WI38 (cell line): Measurements from ENCODE around the gene BCL2.

Experiments used
- H3K4me3 ChIP-seq: 2 replicates; pipeline ENCODE4 v1.5.1; 2011; ENCODE audit warnings: low read depth, mild to moderate bottlenecking, control low read depth, low read length
- TF ChIP-seq, protein P1 (sequence below): IDR thresholded peaks from 2 replicates; pipeline ENCODE4 v1.5.1; 2012; ENCODE audit warnings: low read depth, mild to moderate bottlenecking, control low read depth, low read length

The BCL2 gene

GRCh38 chr18:63152096-63152495 is 167.5 kb downstream of the BCL2 start:
- TF ChIP-seq, protein P1, sequence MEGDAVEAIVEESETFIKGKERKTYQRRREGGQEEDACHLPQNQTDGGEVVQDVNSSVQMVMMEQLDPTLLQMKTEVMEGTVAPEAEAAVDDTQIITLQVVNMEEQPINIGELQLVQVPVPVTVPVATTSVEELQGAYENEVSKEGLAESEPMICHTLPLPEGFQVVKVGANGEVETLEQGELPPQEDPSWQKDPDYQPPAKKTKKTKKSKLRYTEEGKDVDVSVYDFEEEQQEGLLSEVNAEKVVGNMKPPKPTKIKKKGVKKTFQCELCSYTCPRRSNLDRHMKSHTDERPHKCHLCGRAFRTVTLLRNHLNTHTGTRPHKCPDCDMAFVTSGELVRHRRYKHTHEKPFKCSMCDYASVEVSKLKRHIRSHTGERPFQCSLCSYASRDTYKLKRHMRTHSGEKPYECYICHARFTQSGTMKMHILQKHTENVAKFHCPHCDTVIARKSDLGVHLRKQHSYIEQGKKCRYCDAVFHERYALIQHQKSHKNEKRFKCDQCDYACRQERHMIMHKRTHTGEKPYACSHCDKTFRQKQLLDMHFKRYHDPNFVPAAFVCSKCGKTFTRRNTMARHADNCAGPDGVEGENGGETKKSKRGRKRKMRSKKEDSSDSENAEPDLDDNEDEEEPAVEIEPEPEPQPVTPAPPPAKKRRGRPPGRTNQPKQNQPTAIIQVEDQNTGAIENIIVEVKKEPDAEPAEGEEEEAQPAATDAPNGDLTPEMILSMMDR, result no peak

DNA sequence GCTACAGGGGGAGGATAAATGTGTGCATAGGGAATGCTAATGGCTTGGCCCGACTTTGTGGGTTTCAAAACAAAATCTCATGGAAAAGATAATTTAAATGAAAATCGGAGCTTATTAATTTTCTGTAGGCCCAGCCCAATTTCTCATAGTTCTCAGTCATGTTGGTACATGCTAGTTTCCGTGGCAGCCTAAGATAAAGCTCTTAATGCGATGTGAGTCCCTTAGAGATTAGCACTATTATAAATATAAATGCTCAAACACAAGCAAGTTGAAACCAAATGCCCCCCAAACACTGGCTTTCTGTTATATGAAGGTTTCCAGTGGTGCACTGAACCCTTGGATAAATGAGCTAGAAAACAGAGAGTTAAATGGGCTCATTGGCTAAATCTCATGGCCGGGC is 168.0 kb downstream of the BCL2 start:
- H3K4me3 ChIP-seq, result no peak overlapping the region
- TF ChIP-seq, protein P1, result no peak

More at GRCh38 chr18:63152096-63152495, 167.5 kb downstream of the BCL2 start:
- no peak overlapping the region for H3K4me3 ChIP-seq

- TF ChIP-seq, protein P1, result no peak
- no peak overlapping the region for H3K4me3 ChIP-seq
Measured at GRCh38 chr18:63150942-63151421, 168.6 kb downstream of the BCL2 start.

GRCh38 chr18:63150326-63150725 is 169.2 kb downstream of the BCL2 start:
- no peak overlapping the region for H3K4me3 ChIP-seq
- TF ChIP-seq, protein P1, result no peak

- H3K4me3 ChIP-seq, result no peak overlapping the region
- TF ChIP-seq, protein P1, result no peak
Measured at GRCh38 chr18:63149302-63149587, 170.3 kb downstream of the BCL2 start.

DNA sequence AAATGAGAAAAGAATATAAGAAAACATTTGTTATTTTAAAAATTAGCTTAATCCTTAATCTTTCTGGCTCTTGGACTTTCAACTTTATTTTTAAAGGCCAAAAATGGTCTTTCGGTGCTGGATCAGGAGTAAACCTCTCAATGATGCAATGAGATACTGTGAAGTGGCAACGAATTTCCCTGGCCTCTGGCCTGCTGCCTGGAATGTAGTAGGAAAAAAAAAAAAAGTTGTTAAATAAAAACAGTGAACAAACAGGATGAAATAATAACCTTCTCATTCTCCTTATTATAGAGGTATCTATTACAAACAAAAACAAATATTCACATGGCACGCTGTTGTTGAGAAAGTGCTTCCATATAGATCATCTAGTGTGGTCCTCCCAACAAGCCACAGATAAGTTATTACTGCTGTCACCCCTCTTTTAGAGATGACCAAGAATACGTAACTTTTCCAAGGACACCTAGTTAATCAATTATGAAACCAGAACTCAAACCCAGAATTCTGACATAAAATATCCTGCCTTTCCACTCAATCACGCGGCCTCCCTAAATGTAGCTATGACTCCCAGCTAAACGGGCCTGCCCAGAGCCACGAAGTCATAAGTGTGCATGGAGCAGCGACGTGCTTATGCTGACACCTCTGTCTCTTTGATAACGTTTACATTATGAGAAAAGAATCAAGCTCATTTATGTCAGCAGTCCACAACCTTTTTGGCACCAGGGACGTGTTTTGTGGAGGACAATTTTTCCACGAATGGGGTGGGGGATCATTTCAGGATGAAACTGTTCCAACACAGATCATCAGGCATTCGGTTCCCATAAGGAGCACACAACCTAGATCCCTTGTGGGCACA is 170.9 kb downstream of the BCL2 start:
- no peak overlapping the region for H3K4me3 ChIP-seq
- TF ChIP-seq, protein P1, result no peak

- H3K4me3 ChIP-seq, result no peak overlapping the region
- TF ChIP-seq, protein P1, result no peak
Measured at GRCh38 chr18:63147973-63148372, 171.6 kb downstream of the BCL2 start.
